Ascending aorta (tissue), 2 donors: Measurements from ENCODE around the gene STX3. TPM values are rescaled to one million over a fixed set of nuclear protein-coding genes. Genes with fewer than 3 reads are reported as not detected.

Experiments
- DNase-seq, 2 donors: peaks; one replicate each; pipeline ENCODE4 v3.0.0-alpha.2; 2019; ENCODE audit warnings: low spot score in 2 of 2
- H3K27ac ChIP-seq, 2 donors: fragments of 200-600 bp; sonication (generic); one replicate each; pipeline ENCODE4 v1.5.1; 2016 to 2017; ENCODE audit warnings: mild to moderate bottlenecking in 1 of 2
- H3K27me3 ChIP-seq: fragments of 200-600 bp; sonication (generic); one replicate; pipeline ENCODE4 v1.5.1; 2017
- H3K36me3 ChIP-seq, 2 donors: fragments of 200-600 bp; sonication (generic); one replicate each; pipeline ENCODE4 v1.5.1; 2016
- H3K4me1 ChIP-seq, 2 donors: fragments of 200-600 bp; sonication (generic); one replicate each; pipeline ENCODE4 v1.5.1; 2016 to 2017; ENCODE audit warnings: mild to moderate bottlenecking in 1 of 2
- H3K4me3 ChIP-seq, 2 donors: fragments of 200-600 bp; sonication (generic); one replicate each; pipeline ENCODE4 v1.5.1; 2016 to 2017; ENCODE audit warnings: mild to moderate bottlenecking in 1 of 2
- H3K9me3 ChIP-seq, 2 donors: fragments of 200-600 bp; sonication (generic); one replicate each; pipeline ENCODE4 v1.5.1; 2016
- CTCF ChIP-seq, 3 experiments: fragments of 200-600 bp in 2 of 3; fragments of 450-650 bp in 1 of 3; sonication (generic) in 2 of 3; IDR thresholded peaks; one replicate each; pipeline ENCODE4 v1.5.1; 2016 to 2019; ENCODE audit warnings: antibody characterized with exemption in 3 of 3, mild to moderate bottlenecking in 1 of 3, moderate library complexity in 1 of 3
- intact Hi-C: fragments of 100-400 bp; cut with DNase I; formaldehyde crosslinking; loops from one replicate; pipeline ENCODE4 v1.15.1; 2023
- total RNA-seq: library from RNA; depleted of rRNA; stranded (reverse); fragments of >200 nt; gene quantifications from one replicate; pipeline ENCODE4 v1.1.0, GENCODE V29; 2016

STX3 gene
- total RNA-seq, 1 donor from 2014 or later: 18.0 TPM

GRCh38 chr11:59801981-59802638, 46.9 kb downstream of the STX3 start:
- Histone ChIP-seq H3K27ac (peak overlapping the region; percentile 22 to 68), H3K4me1 (peaks cover 0 to 4% of the 10 kb centered on the region in 2 donors), H3K27me3 (no peaks in the 10 kb centered on the region), H3K4me3 (no peak overlapping the region), H3K36me3 (peaks cover 31 to 63% of the 10 kb centered on the region in 2 donors), H3K9me3 (no peaks in the 10 kb centered on the region)
- peak in 1 of 2 donors; percentile 69 for DNase-seq
- TF ChIP-seq CTCF (IDR thresholded peaks at IDR 0.05): no peak
- intact Hi-C loops: loop anchor here (1.0 to 5.0 kb wide), 3 partner anchors 48 to 265 kb away; partner anchors contain the start of gene PATL1

GRCh38 chr11:59802639-59803176, 47.5 kb downstream of the STX3 start:
- Histone ChIP-seq H3K36me3 (peaks cover 27 to 69% of the 10 kb centered on the region in 2 donors), H3K27ac (peak overlapping the region; percentile 22 to 68), H3K4me3 (no peak overlapping the region), H3K4me1 (peaks cover 0 to 4% of the 10 kb centered on the region in 2 donors), H3K9me3 (no peaks in the 10 kb centered on the region), H3K27me3 (no peaks in the 10 kb centered on the region)
- no peak for DNase-seq
- peak; percentile 51 to 69 (median 68) for TF ChIP-seq CTCF (IDR thresholded peaks at IDR 0.05)
- intact Hi-C loops: loop anchor here (1.0 to 5.0 kb wide), 3 partner anchors 48 to 265 kb away; partner anchors contain the start of gene PATL1

- Histone ChIP-seq H3K4me3 (no peak overlapping the region), H3K9me3 (no peaks in the 10 kb centered on the region), H3K27me3 (no peaks in the 10 kb centered on the region), H3K27ac (no peak overlapping the region), H3K4me1 (peaks cover 0 to 4% of the 10 kb centered on the region in 2 donors), H3K36me3 (peaks cover 25 to 64% of the 10 kb centered on the region in 2 donors)
- intact Hi-C loops: loop anchor here (5.0 kb wide), 2 partner anchors 137 to 267 kb away; partner anchors contain the start of gene PATL1
- no peak for DNase-seq
- no peak for TF ChIP-seq CTCF (IDR thresholded peaks at IDR 0.05)
Observed at GRCh38 chr11:59804061-59804460, 48.9 kb downstream of the STX3 start.

- intact Hi-C loops: no loop called here
- Histone ChIP-seq H3K27me3 (no peaks in the 10 kb centered on the region), H3K36me3 (peaks cover 22 to 52% of the 10 kb centered on the region in 2 donors), H3K27ac (no peak overlapping the region), H3K4me1 (peaks cover 0 to 15% of the 10 kb centered on the region in 2 donors), H3K4me3 (no peak overlapping the region), H3K9me3 (no peaks in the 10 kb centered on the region)
- no peak for TF ChIP-seq CTCF (IDR thresholded peaks at IDR 0.05)
- DNase-seq: no peak
Observed at GRCh38 chr11:59807047-59807610, 52.0 kb downstream of the STX3 start.

GRCh38 chr11:59810189-59810910, 55.2 kb downstream of the STX3 start, which contains the start of gene MRPL16:
TSS of gene MRPL16 (minus strand) at chr11:59810778. CDS start at chr11:59810658, 120 bp downstream.
- peak; percentile 38 to 90 for DNase-seq
- Histone ChIP-seq H3K36me3 (peaks cover 13 to 28% of the 10 kb centered on the region in 2 donors), H3K27ac (peak within 1 kb of the TSS; percentile 75 to 81), H3K9me3 (no peaks in the 10 kb centered on the region), H3K4me1 (peaks cover 0 to 12% of the 10 kb centered on the region in 2 donors), H3K27me3 (no peaks in the 10 kb centered on the region), H3K4me3 (peak within 1 kb of the TSS; percentile 77 to 91)
- TF ChIP-seq CTCF (IDR thresholded peaks at IDR 0.05): peak in 1 of 3 experiments; percentile 11
- intact Hi-C loops: no loop called here
